Hepatic stellate cell (primary cell): ENCODE data around the gene TMEM145.

ENCODE experiments used
- DNase-seq: peaks from one replicate; pipeline ENCODE4 v3.0.0; 2011; ENCODE audit warnings: low spot score

TMEM145 gene

GRCh38 chr19:42362891-42363440, 49.9 kb downstream of the TMEM145 start:
- DNase-seq, result no peak

GRCh38 chr19:42363614-42364346, 50.7 kb downstream of the TMEM145 start:
- no peak for DNase-seq

GRCh38 chr19:42366673-42367072, 53.6 kb downstream of the TMEM145 start:
- DNase-seq, result no peak

- no peak for DNase-seq
Measured at GRCh38 chr19:42367929-42368328, 54.8 kb downstream of the TMEM145 start.

GRCh38 chr19:42368360-42368759, 55.3 kb downstream of the TMEM145 start:
- no peak for DNase-seq

- DNase-seq, result no peak
Measured at GRCh38 chr19:42368765-42369164, 55.7 kb downstream of the TMEM145 start.

- no peak for DNase-seq
Measured at GRCh38 chr19:42369433-42370067, 56.4 kb downstream of the TMEM145 start.

- no peak for DNase-seq
Measured at GRCh38 chr19:42370068-42370520, 57.0 kb downstream of the TMEM145 start.

- DNase-seq, result no peak
Measured at GRCh38 chr19:42370626-42371175, 57.6 kb downstream of the TMEM145 start.
